OCI-LY7 (cell line): ENCODE results near the gene FAIM2. TPM values are rescaled to one million over a fixed set of nuclear protein-coding genes. Genes with fewer than 3 reads are reported as not detected.

Experiments used
- BruUV-seq: library from RNA; stranded (reverse); fragments of 400-500 nt; replicated peaks from 2 replicates; lab custom pipeline; 2021; lab: Mats Ljungman, UMichigan
- CTCF ChIA-PET: fragments of 300-600 bp; sonication (Branson Sonifier 250); formaldehyde crosslinking; loops from one replicate; lab custom pipeline; 2022; ENCODE audit warnings: antibody characterized with exemption; ENCODE audit not compliant: unreplicated experiment; lab: Charles Lee
- POLR2A ChIA-PET: fragments of 300-600 bp; sonication (Branson Sonifier 250); formaldehyde crosslinking; loops from one replicate; lab custom pipeline; 2022; ENCODE audit warnings: antibody characterized with exemption; lab: Charles Lee
- DNase-seq: peaks from one replicate; pipeline ENCODE4 v3.0.0-alpha.2; 2015; ENCODE audit warnings: low spot score
- H2AFZ ChIP-seq: fragments of 200-600 bp; sonication (generic), shearing (Covaris generic); 2 replicates; pipeline ENCODE4 v1.6.1; 2014; ENCODE audit warnings: mild to moderate bottlenecking, antibody characterized with exemption, low read length, moderate library complexity
- H3K27ac ChIP-seq: fragments of 200-600 bp; sonication (generic); 2 replicates; pipeline ENCODE4 v1.5.1; 2014; ENCODE audit warnings: mixed run types, low read depth, mild to moderate bottlenecking, moderate library complexity, low read length, inconsistent platforms; ENCODE audit not compliant: poor library complexity, severe bottlenecking
- H3K36me3 ChIP-seq: fragments of 200-600 bp; sonication (generic); 2 replicates; pipeline ENCODE4 v1.6.1; 2014; ENCODE audit warnings: mild to moderate bottlenecking, antibody characterized with exemption, low read length, moderate library complexity, mixed read lengths; ENCODE audit not compliant: insufficient read depth
- H3K4me1 ChIP-seq: fragments of 200-600 bp; sonication (generic); 2 replicates; pipeline ENCODE4 v1.5.1; 2014; ENCODE audit warnings: mild to moderate bottlenecking, low read length; ENCODE audit not compliant: insufficient read depth, poor library complexity, severe bottlenecking
- H3K4me2 ChIP-seq: fragments of 200-600 bp; sonication (generic); 2 replicates; pipeline ENCODE4 v1.6.1; 2014; ENCODE audit warnings: mild to moderate bottlenecking, low read length
- H3K4me3 ChIP-seq: fragments of 200-600 bp; sonication (generic); 2 replicates; pipeline ENCODE4 v1.5.1; 2014; ENCODE audit warnings: mild to moderate bottlenecking, low read depth, low read length; ENCODE audit not compliant: poor library complexity, severe bottlenecking
- H3K79me2 ChIP-seq: fragments of 200-600 bp; sonication (generic); 2 replicates; pipeline ENCODE4 v1.6.1; 2016; ENCODE audit warnings: low read depth, mild to moderate bottlenecking, low read length, moderate library complexity, mixed read lengths; ENCODE audit not compliant: insufficient read depth
- H3K9me2 ChIP-seq: fragments of 200-600 bp; sonication (generic); 2 replicates; pipeline ENCODE4 v1.6.1; 2016; ENCODE audit warnings: mild to moderate bottlenecking, low read length, mixed read lengths; ENCODE audit not compliant: insufficient read depth
- H3K9me3 ChIP-seq: fragments of 200-600 bp; sonication (generic); 2 replicates; pipeline ENCODE4 v1.6.1; 2014; ENCODE audit warnings: mild to moderate bottlenecking, mixed run types, low read length, mixed read lengths
- H4K20me1 ChIP-seq: fragments of 200-600 bp; sonication (generic); 2 replicates; pipeline ENCODE4 v1.6.1; 2014; ENCODE audit warnings: mild to moderate bottlenecking, antibody characterized with exemption, low read length, moderate library complexity, mixed read lengths; ENCODE audit not compliant: insufficient read depth
- EZH2phosphoT487 ChIP-seq: fragments of 200-600 bp; sonication (generic); IDR thresholded peaks from 2 replicates; pipeline ENCODE4 v1.6.1; 2018; ENCODE audit warnings: low read depth, borderline replicate concordance, mild to moderate bottlenecking, mixed run types, antibody characterized with exemption, low read length, moderate library complexity, mixed read lengths
- intact Hi-C: fragments of 100-400 bp; cut with micrococcal nuclease; formaldehyde crosslinking; loops from one replicate; pipeline ENCODE4 v1.10.0; 2022; ENCODE audit not compliant: unreplicated experiment
- total RNA-seq, 2 experiments: library from RNA; depleted of rRNA in 1 of 2; stranded (reverse); fragments of >200 nt in 1 of 2; shearing (Covaris generic) in 1 of 2; gene quantifications; 2 replicates each; pipeline ENCODE4 v1.2.3, GENCODE V29; 2014 to 2022
- TF ChIP-seq, protein P1 (sequence below): fragments of 200-600 bp; sonication (generic); conservative IDR thresholded peaks from 2 replicates; pipeline ENCODE4 v1.5.1; 2014; ENCODE audit warnings: mild to moderate bottlenecking, antibody characterized with exemption, low read length, moderate library complexity, mixed read lengths

FAIM2 gene
- total RNA-seq, 2 experiments from 2014 or later: 0.10 TPM; not detected in 1

- BruUV-seq: no TSS peak
- Histone ChIP-seq H3K79me2 (no peaks in the 10 kb centered on the region), H4K20me1 (no peaks in the 10 kb centered on the region), H3K9me3 (no peaks in the 10 kb centered on the region), H3K4me3 (no peak overlapping the region), H3K27ac (no peak overlapping the region), H2AFZ (no peak overlapping the region), H3K36me3 (no peaks in the 10 kb centered on the region), H3K4me2 (no peak overlapping the region), H3K4me1 (no peaks in the 10 kb centered on the region), H3K9me2 (no peaks in the 10 kb centered on the region)
- CTCF ChIA-PET: no interaction called here
- intact Hi-C loops: no loop called here
- no peak for DNase-seq
- POLR2A ChIA-PET: no interaction called here
- TF ChIP-seq, protein P1, sequence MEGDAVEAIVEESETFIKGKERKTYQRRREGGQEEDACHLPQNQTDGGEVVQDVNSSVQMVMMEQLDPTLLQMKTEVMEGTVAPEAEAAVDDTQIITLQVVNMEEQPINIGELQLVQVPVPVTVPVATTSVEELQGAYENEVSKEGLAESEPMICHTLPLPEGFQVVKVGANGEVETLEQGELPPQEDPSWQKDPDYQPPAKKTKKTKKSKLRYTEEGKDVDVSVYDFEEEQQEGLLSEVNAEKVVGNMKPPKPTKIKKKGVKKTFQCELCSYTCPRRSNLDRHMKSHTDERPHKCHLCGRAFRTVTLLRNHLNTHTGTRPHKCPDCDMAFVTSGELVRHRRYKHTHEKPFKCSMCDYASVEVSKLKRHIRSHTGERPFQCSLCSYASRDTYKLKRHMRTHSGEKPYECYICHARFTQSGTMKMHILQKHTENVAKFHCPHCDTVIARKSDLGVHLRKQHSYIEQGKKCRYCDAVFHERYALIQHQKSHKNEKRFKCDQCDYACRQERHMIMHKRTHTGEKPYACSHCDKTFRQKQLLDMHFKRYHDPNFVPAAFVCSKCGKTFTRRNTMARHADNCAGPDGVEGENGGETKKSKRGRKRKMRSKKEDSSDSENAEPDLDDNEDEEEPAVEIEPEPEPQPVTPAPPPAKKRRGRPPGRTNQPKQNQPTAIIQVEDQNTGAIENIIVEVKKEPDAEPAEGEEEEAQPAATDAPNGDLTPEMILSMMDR: no peak
These were observed 13.6 kb downstream of the FAIM2 start for GRCh38 chr12:49890096-49890461.

DNA sequence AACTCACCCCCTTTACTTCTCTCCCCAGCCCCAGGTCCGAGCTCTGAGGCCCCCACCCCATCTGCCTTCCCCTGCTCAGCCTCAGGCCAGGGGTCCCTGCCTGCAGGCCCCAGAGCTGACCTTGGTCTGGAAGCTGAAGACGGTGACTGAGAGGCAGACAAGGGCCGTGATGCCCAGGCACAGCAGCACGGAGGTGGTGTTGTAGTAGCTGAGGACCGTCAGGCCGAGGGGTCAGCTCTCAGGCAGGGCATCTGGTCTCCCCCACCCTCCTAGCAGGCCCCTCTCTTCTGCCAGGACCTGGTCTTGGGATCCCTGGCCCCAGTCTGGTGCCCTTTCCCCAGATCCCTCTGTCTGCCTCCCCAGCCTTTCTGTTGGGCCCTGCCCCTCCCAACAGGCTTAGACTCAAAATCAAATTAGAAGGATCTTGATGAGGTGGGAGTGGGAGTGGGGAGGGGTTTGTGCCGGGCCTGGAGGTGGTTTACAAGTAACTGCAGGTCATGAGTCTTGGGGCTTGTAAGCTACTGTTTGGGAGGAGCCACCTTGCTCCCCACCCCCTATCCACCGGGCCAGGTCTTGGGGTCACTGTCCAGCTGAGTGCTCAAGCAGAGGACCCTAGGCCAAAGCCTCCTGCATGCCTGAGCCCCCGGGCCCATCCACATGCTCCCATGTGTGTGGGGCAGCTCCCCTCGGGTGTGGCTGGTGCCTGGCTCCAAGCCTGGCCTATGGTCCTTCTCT lies 14.2 kb downstream of the FAIM2 start:
- Histone ChIP-seq H3K4me2 (no peak overlapping the region), H3K9me3 (no peaks in the 10 kb centered on the region), H3K36me3 (no peaks in the 10 kb centered on the region), H4K20me1 (no peaks in the 10 kb centered on the region), H3K27ac (no peak overlapping the region), H3K9me2 (no peaks in the 10 kb centered on the region), H3K79me2 (no peaks in the 10 kb centered on the region), H3K4me3 (no peak overlapping the region), H2AFZ (no peak overlapping the region), H3K4me1 (no peaks in the 10 kb centered on the region)
- intact Hi-C loops: no loop called here
- no peak for TF ChIP-seq EZH2phosphoT487
- TF ChIP-seq, protein P1: no peak
- DNase-seq: no peak
- ChIA-PET CTCF (no interaction called here), POLR2A (no interaction called here)
- no TSS peak for BruUV-seq

DNA sequence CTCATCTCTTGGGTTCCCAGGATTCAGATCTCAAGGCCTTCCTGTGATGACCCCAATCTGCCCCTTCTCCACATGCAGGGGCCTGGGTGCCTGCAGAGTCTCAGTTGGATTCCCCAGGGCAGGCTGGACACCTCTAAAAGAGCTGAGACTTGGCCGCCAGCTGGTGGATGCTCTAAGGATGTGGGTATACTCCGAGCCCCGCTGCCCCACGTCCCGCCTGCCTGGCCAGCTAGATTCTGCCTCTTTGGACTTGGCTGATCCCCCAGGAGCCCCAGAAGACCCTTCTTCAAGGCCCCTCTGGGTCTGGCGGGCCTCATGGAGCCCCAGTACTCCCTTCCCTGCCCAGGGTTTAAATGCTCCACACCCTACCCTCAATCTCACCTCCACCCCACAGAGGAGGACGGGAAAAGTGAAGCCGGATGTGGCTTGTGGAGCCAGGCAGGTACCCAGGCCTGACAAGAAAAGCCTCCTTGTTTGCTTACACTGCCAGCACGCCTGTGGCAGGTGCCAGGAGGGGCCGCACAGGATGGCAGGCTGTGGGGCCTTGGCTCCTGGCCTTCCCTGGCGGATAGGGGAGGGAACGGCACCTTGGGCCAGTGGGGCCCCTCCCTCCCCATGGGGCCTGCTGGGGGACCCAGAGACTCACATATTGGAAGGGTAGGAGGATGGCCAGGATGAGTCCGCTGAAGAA lies 15.1 kb downstream of the FAIM2 start:
- TF ChIP-seq, protein P1: no peak
- TF ChIP-seq EZH2phosphoT487: no peak
- Histone ChIP-seq H3K4me1 (no peaks in the 10 kb centered on the region), H2AFZ (no peak overlapping the region), H3K79me2 (no peaks in the 10 kb centered on the region), H3K9me2 (no peaks in the 10 kb centered on the region), H3K36me3 (no peaks in the 10 kb centered on the region), H4K20me1 (no peaks in the 10 kb centered on the region), H3K4me3 (no peak overlapping the region), H3K4me2 (no peak overlapping the region), H3K9me3 (no peaks in the 10 kb centered on the region), H3K27ac (no peak overlapping the region)
- ChIA-PET POLR2A (no interaction called here), CTCF (no interaction called here)
- no TSS peak for BruUV-seq
- DNase-seq: no peak
- intact Hi-C loops: no loop called here
